Nephron progenitor cell (in vitro differentiated cells): ENCODE measurements around the gene CDH24.

Experiments used
- DNase-seq: peaks from one replicate; pipeline ENCODE4 v3.0.0; 2021
- H3K27ac Mint-ChIP-seq: 2 replicates; pipeline ENCODE4 v1.8.0; 2021; ENCODE audit warnings: mild to moderate bottlenecking, moderate library complexity, mixed read lengths
- H3K27me3 Mint-ChIP-seq: 2 replicates; pipeline ENCODE4 v1.8.0; 2021; ENCODE audit warnings: mild to moderate bottlenecking, low read depth, mixed read lengths; ENCODE audit not compliant: poor library complexity
- H3K36me3 Mint-ChIP-seq: 2 replicates; pipeline ENCODE4 v1.8.0; 2021; ENCODE audit warnings: low read depth, mixed read lengths
- H3K4me1 Mint-ChIP-seq: 2 replicates; pipeline ENCODE4 v1.8.0; 2021; ENCODE audit warnings: mixed read lengths
- H3K4me3 Mint-ChIP-seq: 2 replicates; pipeline ENCODE4 v1.8.0; 2021; ENCODE audit warnings: mild to moderate bottlenecking, moderate library complexity, mixed read lengths
- H3K9me3 Mint-ChIP-seq: 2 replicates; pipeline ENCODE4 v1.8.0; 2021; ENCODE audit warnings: mild to moderate bottlenecking, moderate library complexity, mixed read lengths
- CTCF ChIP-seq: fragments of 200-600 bp; sonication (generic); IDR thresholded peaks from 2 replicates; pipeline ENCODE4 v1.5.0; 2021; ENCODE audit warnings: antibody characterized with exemption

Gene CDH24

GRCh38 chr14:23052182-23052623 is 5.1 kb downstream of the CDH24 start:
- Mint-ChIP-seq H3K36me3 (peaks cover 52% of the 10 kb centered on the region), H3K27me3 (peaks cover 3% of the 10 kb centered on the region), H3K27ac (peak overlapping the region; percentile 95), H3K9me3 (peaks cover 3% of the 10 kb centered on the region), H3K4me3 (peak overlapping the region; percentile 11), H3K4me1 (peaks cover 58% of the 10 kb centered on the region)
- DNase-seq = peak; percentile 35
- peak; percentile 10 for TF ChIP-seq CTCF

- peaks cover 64% of the 10 kb centered on the region for H3K4me1 Mint-ChIP-seq
- peaks cover 3% of the 10 kb centered on the region for H3K9me3 Mint-ChIP-seq
- peaks cover 3% of the 10 kb centered on the region for H3K27me3 Mint-ChIP-seq
- no peak for DNase-seq
- H3K36me3 Mint-ChIP-seq = peaks cover 55% of the 10 kb centered on the region
- no peak for TF ChIP-seq CTCF
- H3K27ac Mint-ChIP-seq = no peak overlapping the region
- H3K4me3 Mint-ChIP-seq = no peak overlapping the region
Observed at GRCh38 chr14:23051141-23052057, 5.9 kb downstream of the CDH24 start.

- peaks cover 61% of the 10 kb centered on the region for H3K4me1 Mint-ChIP-seq
- no peak overlapping the region for H3K4me3 Mint-ChIP-seq
Observed at GRCh38 chr14:23049011-23049410, 8.3 kb downstream of the CDH24 start.

GRCh38 chr14:23047751-23048693 is 9.3 kb downstream of the CDH24 start:
- Mint-ChIP-seq H3K27ac (peak overlapping the region; percentile 85), H3K4me3 (no peak overlapping the region), H3K9me3 (peaks cover 3% of the 10 kb centered on the region), H3K36me3 (peaks cover 39% of the 10 kb centered on the region), H3K27me3 (peaks cover 3% of the 10 kb centered on the region), H3K4me1 (peaks cover 61% of the 10 kb centered on the region)
- no peak for DNase-seq
- TF ChIP-seq CTCF = no peak

More at GRCh38 chr14:23049011-23049410, 8.3 kb downstream of the CDH24 start:
- Mint-ChIP-seq H3K27me3 (peaks cover 3% of the 10 kb centered on the region), H3K9me3 (peaks cover 3% of the 10 kb centered on the region), H3K36me3 (peaks cover 47% of the 10 kb centered on the region), H3K27ac (no peak overlapping the region)
- no peak for TF ChIP-seq CTCF
- no peak for DNase-seq

- Mint-ChIP-seq H3K4me3 (no peak overlapping the region), H3K27me3 (peaks cover 3% of the 10 kb centered on the region), H3K36me3 (peaks cover 31% of the 10 kb centered on the region), H3K9me3 (peaks cover 3% of the 10 kb centered on the region), H3K27ac (peak overlapping the region; percentile 85), H3K4me1 (peaks cover 58% of the 10 kb centered on the region)
- no peak for DNase-seq
- TF ChIP-seq CTCF = no peak
Observed at GRCh38 chr14:23047034-23047634, 10.2 kb downstream of the CDH24 start.
